Endodermal cell (in vitro differentiated cells): ENCODE measurements around the gene DOK7. TPM values are rescaled to one million over a fixed set of nuclear protein-coding genes. Genes with fewer than 3 reads are reported as not detected.

ENCODE experiments used
- DNase-seq: peaks from one replicate; pipeline ENCODE4 v3.0.0-alpha.2; 2017
- H3K27ac ChIP-seq: 2 replicates; pipeline ENCODE4 v1.5.1; 2013; ENCODE audit warnings: mild to moderate bottlenecking, low read depth, low read length, moderate library complexity
- H3K27me3 ChIP-seq: 2 replicates; pipeline ENCODE4 v1.6.1; 2013; ENCODE audit warnings: mild to moderate bottlenecking, low read length, moderate library complexity; ENCODE audit not compliant: insufficient read depth, control insufficient read depth, poor library complexity, severe bottlenecking
- H3K36me3 ChIP-seq: 2 replicates; pipeline ENCODE4 v1.7.0; 2013; ENCODE audit warnings: mild to moderate bottlenecking, low read length, moderate library complexity; ENCODE audit not compliant: control insufficient read depth, insufficient read depth
- H3K4me1 ChIP-seq: one replicate; pipeline ENCODE4 v1.7.0; 2013; ENCODE audit warnings: low read length; ENCODE audit not compliant: control insufficient read depth, insufficient read depth
- H3K4me3 ChIP-seq: 2 replicates; pipeline ENCODE4 v1.5.1; 2013; ENCODE audit warnings: mild to moderate bottlenecking, low read length, moderate library complexity
- H3K9ac ChIP-seq: 2 replicates; pipeline ENCODE4 v1.6.1; 2013; ENCODE audit warnings: mild to moderate bottlenecking, low read length, moderate library complexity; ENCODE audit not compliant: poor library complexity, severe bottlenecking; ENCODE audit errors: extremely low read depth
- H3K9me3 ChIP-seq: 2 replicates; pipeline ENCODE4 v1.6.1; 2013; ENCODE audit warnings: mild to moderate bottlenecking, low read length, moderate library complexity; ENCODE audit not compliant: control insufficient read depth
- H3K27ac Mint-ChIP-seq: 2 replicates; pipeline ENCODE4 v1.8.0; 2020; ENCODE audit warnings: mixed read lengths
- H3K27me3 Mint-ChIP-seq: 2 replicates; pipeline ENCODE4 v1.8.0; 2021; ENCODE audit warnings: mild to moderate bottlenecking, mixed read lengths; ENCODE audit not compliant: insufficient read depth
- H3K36me3 Mint-ChIP-seq: 2 replicates; pipeline ENCODE4 v1.8.0; 2020; ENCODE audit warnings: low read depth, mixed read lengths
- H3K4me1 Mint-ChIP-seq: 2 replicates; pipeline ENCODE4 v1.8.0; 2020; ENCODE audit warnings: mixed read lengths
- H3K4me3 Mint-ChIP-seq: 2 replicates; pipeline ENCODE4 v1.8.0; 2020; ENCODE audit warnings: mild to moderate bottlenecking, moderate library complexity, mixed read lengths
- H3K9me3 Mint-ChIP-seq: 2 replicates; pipeline ENCODE4 v1.8.0; 2020; ENCODE audit warnings: mild to moderate bottlenecking, mixed read lengths
- CTCF ChIP-seq: fragments of 200-600 bp; sonication (generic); conservative IDR thresholded peaks from 2 replicates; pipeline ENCODE4 v1.5.0; 2021; ENCODE audit warnings: antibody characterized with exemption, mild to moderate bottlenecking
- WGBS, 2 experiments: methylation state at CpG; one replicate each; pipeline versions ENCODE4 v1.1.5 to v1.1.7; 2013; ENCODE audit warnings: missing lambda C conversion rate in 2 of 2, mixed read lengths in 1 of 2; ENCODE audit not compliant: insufficient coverage in 1 of 2, insufficient read length in 1 of 2; 5-methylcytosine and 5-hydroxymethylcytosine counted together
- total RNA-seq, 2 donors: library from RNA; stranded (reverse); fragmentation: NEBNext Ultra II Directional in 1 of 2; extraction: Animal tissue kit (Norgen Biotek cat#: 25700) in 1 of 2; gene quantifications; 2 replicates in 1 of 2; 3 replicates in 1 of 2; pipeline ENCODE4 v1.2.1, GENCODE V29; 2021

Gene DOK7
- total RNA-seq, 2 donors from 2014 or later: 0.38 to 1.3 TPM

GRCh38 chr4:3484057-3484973 is 21.2 kb downstream of the DOK7 start:
- Mint-ChIP-seq H3K36me3 (no peaks in the 10 kb centered on the region), H3K27ac (no peak overlapping the region), H3K27me3 (peaks cover 49% of the 10 kb centered on the region), H3K4me3 (no peak overlapping the region), H3K9me3 (no peaks in the 10 kb centered on the region), H3K4me1 (peaks cover 20% of the 10 kb centered on the region)
- H3K9ac ChIP-seq: no peak overlapping the region
- H3K27me3 ChIP-seq: peaks cover 10% of the 10 kb centered on the region
- H3K36me3 ChIP-seq: no peaks in the 10 kb centered on the region
- H3K9me3 ChIP-seq: no peaks in the 10 kb centered on the region
- H3K4me1 ChIP-seq: no peaks in the 10 kb centered on the region
- WGBS, 2 experiments: 74 to 87% methylated on average over 14 to 45 of the region's 45 CpGs
- no peak for DNase-seq
- no peak overlapping the region for H3K27ac ChIP-seq
- no peak for TF ChIP-seq CTCF
- H3K4me3 ChIP-seq: no peak overlapping the region

GRCh38 chr4:3485011-3485791 is 22.1 kb downstream of the DOK7 start:
- Mint-ChIP-seq H3K9me3 (no peaks in the 10 kb centered on the region), H3K36me3 (no peaks in the 10 kb centered on the region), H3K27me3 (peaks cover 57% of the 10 kb centered on the region), H3K4me1 (peaks cover 20% of the 10 kb centered on the region), H3K27ac (no peak overlapping the region), H3K4me3 (no peak overlapping the region)
- no peak for TF ChIP-seq CTCF
- Histone ChIP-seq H3K9ac (no peak overlapping the region), H3K27me3 (peaks cover 14% of the 10 kb centered on the region), H3K9me3 (no peaks in the 10 kb centered on the region), H3K4me1 (no peaks in the 10 kb centered on the region), H3K4me3 (no peak overlapping the region), H3K36me3 (no peaks in the 10 kb centered on the region), H3K27ac (no peak overlapping the region)
- DNase-seq: no peak
- 57 to 81% methylated on average over 17 to 36 of the region's 36 CpGs for WGBS, 2 experiments

DNA sequence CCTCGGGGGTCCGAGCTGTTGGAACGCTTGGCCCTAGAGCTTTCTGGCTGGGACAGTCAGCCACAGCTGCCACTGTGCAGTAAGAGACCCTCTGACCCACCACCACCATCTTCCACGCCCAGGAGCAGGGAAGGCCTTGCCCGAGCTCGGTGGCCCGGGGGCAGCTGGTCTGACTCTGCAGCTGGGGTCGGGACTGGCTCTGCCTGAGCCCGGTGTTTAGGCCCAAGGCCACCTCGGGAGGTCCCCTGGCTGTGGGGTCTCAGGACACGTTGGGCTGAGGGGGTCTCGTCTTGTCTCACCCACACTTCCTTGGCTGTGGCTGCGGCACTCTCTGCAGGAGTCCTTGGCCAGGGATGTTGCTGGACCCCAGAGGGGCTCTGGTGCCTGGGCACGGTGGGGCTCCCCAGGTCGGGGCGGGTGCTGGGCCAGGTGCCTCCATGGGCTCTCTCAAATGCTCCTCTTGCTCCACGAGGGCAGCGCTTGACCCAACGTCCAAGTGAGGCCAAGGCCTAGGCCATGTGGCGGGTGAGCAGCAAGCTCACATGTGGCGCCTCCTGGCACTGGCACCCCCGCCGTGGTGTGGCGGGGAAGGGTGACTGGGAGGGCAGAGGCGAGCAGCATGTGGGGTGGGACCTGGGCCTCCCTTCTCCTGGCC is 22.9 kb downstream of the DOK7 start:
- H3K27me3 Mint-ChIP-seq: peaks cover 64% of the 10 kb centered on the region
- WGBS, 2 experiments: 90 to 92% methylated on average over 12 to 25 of the region's 25 CpGs
- no peak for DNase-seq
- no peak overlapping the region for H3K4me3 Mint-ChIP-seq
- no peaks in the 10 kb centered on the region for H3K36me3 ChIP-seq
- H3K27ac Mint-ChIP-seq: no peak overlapping the region
- H3K9ac ChIP-seq: no peak overlapping the region
- TF ChIP-seq CTCF: no peak
- H3K36me3 Mint-ChIP-seq: no peaks in the 10 kb centered on the region
- no peak overlapping the region for H3K27ac ChIP-seq
- H3K9me3 ChIP-seq: no peaks in the 10 kb centered on the region
- no peaks in the 10 kb centered on the region for H3K9me3 Mint-ChIP-seq
- H3K27me3 ChIP-seq: peaks cover 22% of the 10 kb centered on the region
- peaks cover 15% of the 10 kb centered on the region for H3K4me1 Mint-ChIP-seq
- H3K4me3 ChIP-seq: no peak overlapping the region
- no peaks in the 10 kb centered on the region for H3K4me1 ChIP-seq
